GM23338 (cell line): ENCODE measurements around the gene TTC16. TPM values are rescaled to one million over a fixed set of nuclear protein-coding genes. Genes with fewer than 3 reads are reported as not detected.

Source experiments
- ATAC-seq: fragments of 200-7000 bp; cut with Tn5 transposase; 3 replicates; pipeline ENCODE4 v1.9.1; 2020
- DNase-seq: peaks from one replicate; pipeline ENCODE4 v3.0.0-alpha.2; 2015; ENCODE audit warnings: low spot score
- H2AFZ ChIP-seq: fragments of 200-600 bp; sonication (generic); 2 replicates; pipeline ENCODE4 v1.8.0; 2016; ENCODE audit warnings: antibody characterized with exemption, mild to moderate bottlenecking, moderate library complexity
- H3F3A ChIP-seq: fragments of 200-600 bp; sonication (generic); replicated peaks from 2 replicates; pipeline ENCODE4 v1.8.0; 2017; ENCODE audit warnings: antibody characterized with exemption, mixed run types, low read depth
- H3K27ac ChIP-seq: fragments of 200-600 bp; sonication (generic); 2 replicates; pipeline ENCODE4 v1.6.1; 2016; ENCODE audit warnings: low read depth
- H3K27me3 ChIP-seq: fragments of 200-600 bp; sonication (generic); 2 replicates; pipeline ENCODE4 v1.8.0; 2016; ENCODE audit warnings: mild to moderate bottlenecking, mixed run types, moderate library complexity; ENCODE audit not compliant: insufficient read depth
- H3K36me3 ChIP-seq: fragments of 200-600 bp; sonication (generic); 2 replicates; pipeline ENCODE4 v1.8.0; 2016; ENCODE audit warnings: mild to moderate bottlenecking; ENCODE audit not compliant: insufficient read depth
- H3K4me1 ChIP-seq: fragments of 200-600 bp; sonication (generic); 2 replicates; pipeline ENCODE4 v1.8.0; 2016; ENCODE audit warnings: mild to moderate bottlenecking, moderate library complexity; ENCODE audit not compliant: insufficient read depth
- H3K4me2 ChIP-seq: fragments of 200-600 bp; sonication (generic); 2 replicates; pipeline ENCODE4 v1.7.1; 2017; ENCODE audit warnings: mixed run types
- H3K4me3 ChIP-seq: fragments of 200-600 bp; sonication (generic); 2 replicates; pipeline ENCODE4 v1.6.1; 2016; ENCODE audit warnings: mixed run types
- H3K79me2 ChIP-seq: fragments of 200-600 bp; sonication (generic); replicated peaks from 2 replicates; pipeline ENCODE4 v1.8.0; 2017; ENCODE audit warnings: mild to moderate bottlenecking; ENCODE audit not compliant: insufficient read depth
- H3K9me2 ChIP-seq: fragments of 200-600 bp; sonication (generic); 2 replicates; pipeline ENCODE4 v1.8.0; 2017; ENCODE audit not compliant: insufficient read depth
- H4K20me1 ChIP-seq: fragments of 200-600 bp; sonication (generic); replicated peaks from 2 replicates; pipeline ENCODE4 v1.8.0; 2017; ENCODE audit warnings: mild to moderate bottlenecking; ENCODE audit not compliant: insufficient read depth
- H3K27ac Mint-ChIP-seq: 2 replicates; pipeline ENCODE4 v1.8.0; 2020; ENCODE audit warnings: inconsistent platforms, mild to moderate bottlenecking, moderate library complexity, mixed read lengths
- H3K27me3 Mint-ChIP-seq: 3 replicates; pipeline ENCODE4 v1.8.0; 2022; ENCODE audit warnings: low read depth, mild to moderate bottlenecking, moderate library complexity, mixed read lengths, inconsistent platforms; ENCODE audit not compliant: insufficient read depth, poor library complexity
- H3K36me3 Mint-ChIP-seq: 3 replicates; pipeline ENCODE4 v1.8.0; 2021; ENCODE audit warnings: low read depth, mild to moderate bottlenecking, inconsistent platforms, moderate library complexity, mixed read lengths
- H3K4me1 Mint-ChIP-seq: 3 replicates; pipeline ENCODE4 v1.8.0; 2020; ENCODE audit warnings: mild to moderate bottlenecking, inconsistent platforms, mixed read lengths
- H3K4me3 Mint-ChIP-seq: 3 replicates; pipeline ENCODE4 v1.8.0; 2021; ENCODE audit warnings: moderate library complexity, mild to moderate bottlenecking, inconsistent platforms, mixed read lengths
- H3K9me3 Mint-ChIP-seq: 3 replicates; pipeline ENCODE4 v1.8.0; 2020; ENCODE audit warnings: moderate library complexity, mild to moderate bottlenecking, inconsistent platforms, mixed read lengths
- CREB1 ChIP-seq: fragments of 250-450 bp; sonication (Bioruptor Pico); IDR thresholded peaks from 2 replicates; pipeline ENCODE4 v1.5.0; 2020; ENCODE audit warnings: low read depth, mild to moderate bottlenecking, moderate library complexity
- EZH2 ChIP-seq: fragments of 200-600 bp; sonication (generic); IDR thresholded peaks from one replicate; pipeline ENCODE4 v1.8.0; 2017; ENCODE audit warnings: antibody characterized with exemption, mild to moderate bottlenecking, low read depth; ENCODE audit not compliant: unreplicated experiment
- EZH2phosphoT487 ChIP-seq: fragments of 200-600 bp; sonication (generic); IDR thresholded peaks from one replicate; pipeline ENCODE4 v1.8.1; 2018; ENCODE audit warnings: antibody characterized with exemption; ENCODE audit not compliant: unreplicated experiment
- NANOG ChIP-seq: IDR thresholded peaks from 2 replicates; pipeline ENCODE4 v1.6.1; 2016; ENCODE audit warnings: antibody characterized with exemption, borderline replicate concordance
- POLR2AphosphoS5 ChIP-seq: IDR thresholded peaks from 2 replicates; pipeline ENCODE4 v1.6.1; 2016; ENCODE audit warnings: antibody characterized with exemption, low read depth
- ZNF114 ChIP-seq: fragments of 250-450 bp; sonication (Bioruptor Pico); IDR thresholded peaks from 2 replicates; pipeline ENCODE4 v1.5.0; 2020; ENCODE audit warnings: mild to moderate bottlenecking, moderate library complexity
- polyA plus RNA-seq: library from polyadenylated mRNA; unstranded; fragments of >200 nt; fragmentation: Nextera tagmentation; extraction: Ambion mirVana; gene quantifications from 2 replicates; pipeline ENCODE4 v1.2.1, GENCODE V29; 2016
- total RNA-seq: library from RNA; depleted of rRNA; stranded (reverse); fragments of >200 nt; shearing (Covaris generic); gene quantifications from 2 replicates; pipeline ENCODE4 v1.2.3, GENCODE V29; 2014
- TF ChIP-seq, protein P1 (sequence below): fragments of 250-450 bp; sonication (Bioruptor Pico); IDR thresholded peaks from 2 replicates; pipeline ENCODE4 v1.5.0; 2020; ENCODE audit warnings: mild to moderate bottlenecking, moderate library complexity
- TF ChIP-seq, protein P2 (sequence below): IDR thresholded peaks from 2 replicates; pipeline ENCODE4 v1.6.1; 2016; ENCODE audit warnings: antibody characterized with exemption

The TTC16 gene
- total and polyA plus RNA-seq, 2 experiments from 2014 or later, result not detected

DNA sequence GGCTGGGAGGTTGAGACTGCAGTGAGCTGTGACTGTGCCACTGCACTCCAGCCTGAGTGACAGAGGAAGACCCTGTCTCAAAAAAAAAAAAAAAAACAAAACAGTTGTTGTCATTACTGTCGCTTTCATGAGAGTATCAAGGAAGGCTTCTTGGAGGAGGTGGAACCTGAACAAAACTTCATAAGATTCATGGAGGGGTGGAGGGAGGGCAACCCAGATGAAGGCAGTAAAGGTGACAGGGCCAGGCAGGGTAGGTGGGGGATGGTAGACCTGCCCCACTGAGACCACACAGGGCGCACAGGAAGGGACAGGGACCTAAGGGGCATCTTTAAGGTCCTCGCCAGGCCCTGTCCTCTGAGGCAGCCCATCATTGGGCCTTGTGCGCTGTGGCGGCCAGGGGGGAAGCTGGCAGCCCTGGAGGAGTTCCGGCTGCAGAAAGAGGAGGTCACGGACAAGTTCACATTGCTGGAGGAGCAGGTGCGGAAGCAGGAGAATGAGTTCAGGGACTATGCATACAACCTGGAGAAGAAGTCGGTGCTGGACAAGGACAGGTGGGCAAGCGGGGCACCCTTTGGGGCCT lies 5.6 kb upstream of the TTC16 start (continued):
- TF ChIP-seq, protein P1, sequence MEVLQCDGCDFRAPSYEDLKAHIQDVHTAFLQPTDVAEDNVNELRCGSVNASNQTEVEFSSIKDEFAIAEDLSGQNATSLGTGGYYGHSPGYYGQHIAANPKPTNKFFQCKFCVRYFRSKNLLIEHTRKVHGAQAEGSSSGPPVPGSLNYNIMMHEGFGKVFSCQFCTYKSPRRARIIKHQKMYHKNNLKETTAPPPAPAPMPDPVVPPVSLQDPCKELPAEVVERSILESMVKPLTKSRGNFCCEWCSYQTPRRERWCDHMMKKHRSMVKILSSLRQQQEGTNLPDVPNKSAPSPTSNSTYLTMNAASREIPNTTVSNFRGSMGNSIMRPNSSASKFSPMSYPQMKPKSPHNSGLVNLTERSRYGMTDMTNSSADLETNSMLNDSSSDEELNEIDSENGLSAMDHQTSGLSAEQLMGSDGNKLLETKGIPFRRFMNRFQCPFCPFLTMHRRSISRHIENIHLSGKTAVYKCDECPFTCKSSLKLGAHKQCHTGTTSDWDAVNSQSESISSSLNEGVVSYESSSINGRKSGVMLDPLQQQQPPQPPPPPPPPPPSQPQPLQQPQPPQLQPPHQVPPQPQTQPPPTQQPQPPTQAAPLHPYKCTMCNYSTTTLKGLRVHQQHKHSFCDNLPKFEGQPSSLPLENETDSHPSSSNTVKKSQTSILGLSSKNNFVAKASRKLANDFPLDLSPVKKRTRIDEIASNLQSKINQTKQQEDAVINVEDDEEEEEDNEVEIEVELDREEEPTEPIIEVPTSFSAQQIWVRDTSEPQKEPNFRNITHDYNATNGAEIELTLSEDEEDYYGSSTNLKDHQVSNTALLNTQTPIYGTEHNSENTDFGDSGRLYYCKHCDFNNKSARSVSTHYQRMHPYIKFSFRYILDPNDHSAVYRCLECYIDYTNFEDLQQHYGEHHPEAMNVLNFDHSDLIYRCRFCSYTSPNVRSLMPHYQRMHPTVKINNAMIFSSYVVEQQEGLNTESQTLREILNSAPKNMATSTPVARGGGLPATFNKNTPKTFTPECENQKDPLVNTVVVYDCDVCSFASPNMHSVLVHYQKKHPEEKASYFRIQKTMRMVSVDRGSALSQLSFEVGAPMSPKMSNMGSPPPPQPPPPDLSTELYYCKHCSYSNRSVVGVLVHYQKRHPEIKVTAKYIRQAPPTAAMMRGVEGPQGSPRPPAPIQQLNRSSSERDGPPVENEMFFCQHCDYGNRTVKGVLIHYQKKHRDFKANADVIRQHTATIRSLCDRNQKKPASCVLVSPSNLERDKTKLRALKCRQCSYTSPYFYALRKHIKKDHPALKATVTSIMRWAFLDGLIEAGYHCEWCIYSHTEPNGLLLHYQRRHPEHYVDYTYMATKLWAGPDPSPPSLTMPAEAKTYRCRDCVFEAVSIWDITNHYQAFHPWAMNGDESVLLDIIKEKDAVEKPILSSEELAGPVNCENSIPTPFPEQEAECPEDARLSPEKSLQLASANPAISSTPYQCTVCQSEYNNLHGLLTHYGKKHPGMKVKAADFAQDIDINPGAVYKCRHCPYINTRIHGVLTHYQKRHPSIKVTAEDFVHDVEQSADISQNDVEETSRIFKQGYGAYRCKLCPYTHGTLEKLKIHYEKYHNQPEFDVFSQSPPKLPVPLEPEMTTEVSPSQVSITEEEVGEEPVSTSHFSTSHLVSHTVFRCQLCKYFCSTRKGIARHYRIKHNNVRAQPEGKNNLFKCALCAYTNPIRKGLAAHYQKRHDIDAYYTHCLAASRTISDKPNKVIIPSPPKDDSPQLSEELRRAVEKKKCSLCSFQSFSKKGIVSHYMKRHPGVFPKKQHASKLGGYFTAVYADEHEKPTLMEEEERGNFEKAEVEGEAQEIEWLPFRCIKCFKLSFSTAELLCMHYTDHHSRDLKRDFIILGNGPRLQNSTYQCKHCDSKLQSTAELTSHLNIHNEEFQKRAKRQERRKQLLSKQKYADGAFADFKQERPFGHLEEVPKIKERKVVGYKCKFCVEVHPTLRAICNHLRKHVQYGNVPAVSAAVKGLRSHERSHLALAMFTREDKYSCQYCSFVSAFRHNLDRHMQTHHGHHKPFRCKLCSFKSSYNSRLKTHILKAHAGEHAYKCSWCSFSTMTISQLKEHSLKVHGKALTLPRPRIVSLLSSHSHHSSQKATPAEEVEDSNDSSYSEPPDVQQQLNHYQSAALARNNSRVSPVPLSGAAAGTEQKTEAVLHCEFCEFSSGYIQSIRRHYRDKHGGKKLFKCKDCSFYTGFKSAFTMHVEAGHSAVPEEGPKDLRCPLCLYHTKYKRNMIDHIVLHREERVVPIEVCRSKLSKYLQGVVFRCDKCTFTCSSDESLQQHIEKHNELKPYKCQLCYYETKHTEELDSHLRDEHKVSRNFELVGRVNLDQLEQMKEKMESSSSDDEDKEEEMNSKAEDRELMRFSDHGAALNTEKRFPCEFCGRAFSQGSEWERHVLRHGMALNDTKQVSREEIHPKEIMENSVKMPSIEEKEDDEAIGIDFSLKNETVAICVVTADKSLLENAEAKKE (CRISPR knock-in tag), result no peak
- TF ChIP-seq, protein P2, sequence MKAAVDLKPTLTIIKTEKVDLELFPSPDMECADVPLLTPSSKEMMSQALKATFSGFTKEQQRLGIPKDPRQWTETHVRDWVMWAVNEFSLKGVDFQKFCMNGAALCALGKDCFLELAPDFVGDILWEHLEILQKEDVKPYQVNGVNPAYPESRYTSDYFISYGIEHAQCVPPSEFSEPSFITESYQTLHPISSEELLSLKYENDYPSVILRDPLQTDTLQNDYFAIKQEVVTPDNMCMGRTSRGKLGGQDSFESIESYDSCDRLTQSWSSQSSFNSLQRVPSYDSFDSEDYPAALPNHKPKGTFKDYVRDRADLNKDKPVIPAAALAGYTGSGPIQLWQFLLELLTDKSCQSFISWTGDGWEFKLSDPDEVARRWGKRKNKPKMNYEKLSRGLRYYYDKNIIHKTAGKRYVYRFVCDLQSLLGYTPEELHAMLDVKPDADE, result no peak
- TF ChIP-seq CREB1 (CRISPR knock-in tag) (no peak), ZNF114 (CRISPR knock-in tag) (no peak)

DNA sequence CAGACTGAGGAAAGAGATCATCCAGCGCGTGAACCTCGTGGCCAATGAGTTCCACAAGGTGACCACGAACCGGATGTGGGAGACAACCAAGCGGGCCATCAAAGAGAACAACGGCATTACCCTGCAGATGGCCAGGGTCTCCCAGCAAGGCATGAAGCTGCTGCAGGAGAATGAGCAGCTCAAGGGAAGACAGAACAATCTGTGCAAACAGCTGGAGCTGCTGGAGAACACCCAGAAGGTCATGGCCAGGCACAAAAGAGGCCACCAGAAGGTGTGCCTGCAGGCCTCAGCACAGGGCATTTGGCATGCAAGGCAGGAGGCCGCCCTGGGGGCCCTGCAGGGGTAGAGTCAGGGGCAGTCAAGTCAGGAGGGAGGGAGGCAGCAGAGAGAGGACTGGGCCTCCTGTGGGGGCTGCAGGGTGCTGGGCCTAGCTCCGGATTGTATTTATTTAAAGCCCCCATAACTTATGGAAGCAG lies 4.6 kb upstream of the TTC16 start:
- no peak overlapping the region for H3K27ac Mint-ChIP-seq
- TF ChIP-seq, protein P1 (CRISPR knock-in tag), result no peak
- TF ChIP-seq NANOG (no peak), EZH2phosphoT487 (no peak), EZH2 (no peak), POLR2AphosphoS5 (no peak), CREB1 (CRISPR knock-in tag) (no peak)

More for the DNA sequence above, 4.6 kb upstream of the TTC16 start:
- 0 out of 2 replicates have a peak, but pooled peaks cover 12% of the 10 kb centered on the region for H3F3A ChIP-seq
- no peak overlapping the region for H2AFZ ChIP-seq
- peaks cover 14% of the 10 kb centered on the region for H3K4me1 ChIP-seq
- Mint-ChIP-seq H3K9me3 (peaks cover 4% of the 10 kb centered on the region; the same call in 2 of the 3 replicates), H3K36me3 (no peaks in the 10 kb centered on the region; the same call in 2 of the 3 replicates), H3K4me3 (peak overlapping the region; percentile 22; the same call in 1 of the 3 replicates), H3K27me3 (peaks cover 15% of the 10 kb centered on the region), H3K4me1 (peaks cover 30% of the 10 kb centered on the region)
- no peak overlapping the region for H3K4me3 ChIP-seq
- no peak for ATAC-seq
- H3K9me2 ChIP-seq, result no peaks in the 10 kb centered on the region
- DNase-seq, result no peak
- no peaks in the 10 kb centered on the region for H3K79me2 ChIP-seq
- H3K27ac ChIP-seq, result no peak overlapping the region
- H3K4me2 ChIP-seq, result peak overlapping the region; percentile 51
- H3K36me3 ChIP-seq, result no peaks in the 10 kb centered on the region
- H3K27me3 ChIP-seq, result no peaks in the 10 kb centered on the region
- H4K20me1 ChIP-seq, result no peaks in the 10 kb centered on the region
